ENCODE results near the gene LRRC46.

DNA sequence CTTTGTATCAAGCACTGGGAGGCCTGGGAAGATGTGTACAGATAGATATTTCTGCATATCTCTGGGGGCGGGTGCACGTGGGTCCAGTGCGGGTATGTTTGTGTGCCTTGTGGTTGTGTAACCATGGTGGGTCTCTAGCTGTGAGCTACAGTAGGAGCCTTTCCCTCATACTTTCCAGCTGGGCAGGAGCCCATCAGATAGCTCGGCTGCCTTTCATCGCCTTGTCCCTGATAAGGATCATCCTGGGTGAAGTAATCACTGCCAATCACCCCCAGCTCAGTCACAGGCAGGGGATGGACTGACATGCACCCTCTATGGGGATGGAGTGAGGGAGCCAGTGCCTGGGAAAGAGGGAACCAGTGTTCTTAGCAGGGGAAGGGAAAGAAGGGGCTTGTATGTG lies 12.8 kb downstream of the LRRC46 start:
- no peak for TF ChIP-seq EZH2 (IDR thresholded peaks at IDR 0.05; ENCODE audit: insufficient read depth, low read length)
- TF ChIP-seq, protein P1, sequence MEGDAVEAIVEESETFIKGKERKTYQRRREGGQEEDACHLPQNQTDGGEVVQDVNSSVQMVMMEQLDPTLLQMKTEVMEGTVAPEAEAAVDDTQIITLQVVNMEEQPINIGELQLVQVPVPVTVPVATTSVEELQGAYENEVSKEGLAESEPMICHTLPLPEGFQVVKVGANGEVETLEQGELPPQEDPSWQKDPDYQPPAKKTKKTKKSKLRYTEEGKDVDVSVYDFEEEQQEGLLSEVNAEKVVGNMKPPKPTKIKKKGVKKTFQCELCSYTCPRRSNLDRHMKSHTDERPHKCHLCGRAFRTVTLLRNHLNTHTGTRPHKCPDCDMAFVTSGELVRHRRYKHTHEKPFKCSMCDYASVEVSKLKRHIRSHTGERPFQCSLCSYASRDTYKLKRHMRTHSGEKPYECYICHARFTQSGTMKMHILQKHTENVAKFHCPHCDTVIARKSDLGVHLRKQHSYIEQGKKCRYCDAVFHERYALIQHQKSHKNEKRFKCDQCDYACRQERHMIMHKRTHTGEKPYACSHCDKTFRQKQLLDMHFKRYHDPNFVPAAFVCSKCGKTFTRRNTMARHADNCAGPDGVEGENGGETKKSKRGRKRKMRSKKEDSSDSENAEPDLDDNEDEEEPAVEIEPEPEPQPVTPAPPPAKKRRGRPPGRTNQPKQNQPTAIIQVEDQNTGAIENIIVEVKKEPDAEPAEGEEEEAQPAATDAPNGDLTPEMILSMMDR (IDR thresholded peaks at IDR 0.05; ENCODE audit: insufficient read depth, low read depth, low read length) = no peak
